Lower lobe of right lung (tissue), 2 donors: Measurements from ENCODE around the gene MZT2A. TPM values are rescaled to one million over a fixed set of nuclear protein-coding genes. Genes with fewer than 3 reads are reported as not detected.
"Not testable (repeated sequence)": the region's sequence is repeated elsewhere in the genome, so short reads cannot be mapped to it uniquely, and the experiment has no call there.

ENCODE experiments used
- ATAC-seq, 2 donors: fragments of 200-7000 bp; cut with Tn5 transposase; one replicate each; pipeline ENCODE4 v1.9.1; 2020 to 2022; ENCODE audit warnings: mild to moderate bottlenecking in 2 of 2, moderate library complexity in 2 of 2
- DNase-seq: peaks from one replicate; pipeline ENCODE4 v3.0.0-alpha.2; 2020
- H3K27ac ChIP-seq: fragments of 200-600 bp; one replicate; pipeline ENCODE4 v1.8.0; 2022
- H3K27me3 ChIP-seq: fragments of 200-600 bp; one replicate; pipeline ENCODE4 v1.8.0; 2022; ENCODE audit warnings: low read depth
- H3K36me3 ChIP-seq: fragments of 200-600 bp; one replicate; pipeline ENCODE4 v1.8.0; 2022; ENCODE audit warnings: mild to moderate bottlenecking
- H3K4me1 ChIP-seq: fragments of 200-600 bp; one replicate; pipeline ENCODE4 v1.8.0; 2022
- H3K4me3 ChIP-seq: fragments of 200-600 bp; one replicate; pipeline ENCODE4 v1.8.0; 2022; ENCODE audit warnings: mild to moderate bottlenecking
- H3K9me3 ChIP-seq: fragments of 200-600 bp; one replicate; pipeline ENCODE4 v1.8.0; 2022
- CTCF ChIP-seq: fragments of 200-600 bp; IDR thresholded peaks from one replicate; pipeline ENCODE4 v1.8.0; 2022; ENCODE audit warnings: antibody characterized with exemption, mild to moderate bottlenecking
- intact Hi-C: fragments of 100-400 bp; cut with DNase I; formaldehyde crosslinking; loops from one replicate; pipeline ENCODE4 v1.11.0; 2022
- long read RNA-seq: library from polyadenylated mRNA; unstranded; transcript quantifications from one replicate; pipeline ENCODE4 v2.0.0, GENCODE V29; 2021
- total RNA-seq: library from RNA; stranded (reverse); fragmentation: NEBNext Ultra II Directional; extraction: Animal tissue kit (Norgen Biotek cat#: 25700); gene quantifications from one replicate; pipeline ENCODE4 v1.2.1, GENCODE V29; 2021
- donor health status: DM: no; HTN: yes; CAD: no; lungs with severe emphysema.

Gene MZT2A
- total RNA-seq, result 49.9 TPM
- long read RNA-seq, transcript MZT2A-201 (3 exons, 624 nt), result major isoform, 17 of 27 reads
- long read RNA-seq, partial matches to known transcripts, result 6 of 27 reads
- long read RNA-seq, other reads (novel, unspliced or antisense), result 3 of 27 reads

- H3K36me3 ChIP-seq, DNase-seq, H3K9me3 ChIP-seq, intact Hi-C loops, H3K27me3 ChIP-seq: not testable (repeated sequence)
- peak within 1 kb of the TSS; percentile 78 for H3K4me3 ChIP-seq
- H3K27ac ChIP-seq, result peak within 1 kb of the TSS; percentile 89
- peak in 1 of 2 donors; percentile 6 for ATAC-seq
- peaks cover 23% of the 10 kb centered on the region for H3K4me1 ChIP-seq
Observed at GRCh38 chr2:131492015-131492417, at the start of gene MZT2A. Gene MZT2A, minus strand, starts transcription at chr2:131492397. Its CDS starts 21 bp downstream, at chr2:131492376.

- H3K36me3 ChIP-seq, intact Hi-C loops, H3K4me1 ChIP-seq, H3K9me3 ChIP-seq, ATAC-seq, H3K27ac ChIP-seq, DNase-seq, H3K27me3 ChIP-seq, H3K4me3 ChIP-seq: not testable (repeated sequence)
Observed at GRCh38 chr2:131538856-131539255, 46.7 kb upstream of the MZT2A start.

GRCh38 chr2:131536841-131537240, 44.6 kb upstream of the MZT2A start:
- H3K4me3 ChIP-seq, ATAC-seq, H3K36me3 ChIP-seq, H3K27me3 ChIP-seq, H3K27ac ChIP-seq, intact Hi-C loops, DNase-seq, H3K9me3 ChIP-seq, H3K4me1 ChIP-seq: not testable (repeated sequence)

- H3K27me3 ChIP-seq, H3K27ac ChIP-seq, ATAC-seq, H3K36me3 ChIP-seq, H3K4me3 ChIP-seq, H3K9me3 ChIP-seq, DNase-seq, intact Hi-C loops, H3K4me1 ChIP-seq: not testable (repeated sequence)
Observed at GRCh38 chr2:131535951-131536826, 44.0 kb upstream of the MZT2A start.

GRCh38 chr2:131535526-131535925, 43.3 kb upstream of the MZT2A start:
- Histone ChIP-seq H3K9me3 (no peaks in the 10 kb centered on the region), H3K4me1 (no peaks in the 10 kb centered on the region), H3K4me3 (no peak overlapping the region), H3K27me3 (no peaks in the 10 kb centered on the region), H3K36me3 (no peaks in the 10 kb centered on the region), H3K27ac (no peak overlapping the region)
- ATAC-seq, result no peak
- intact Hi-C loops, result no loop called here
- DNase-seq, result no peak
- TF ChIP-seq CTCF, result no peak

- H3K4me3 ChIP-seq, H3K36me3 ChIP-seq, H3K4me1 ChIP-seq, H3K27me3 ChIP-seq, ATAC-seq, DNase-seq, H3K9me3 ChIP-seq, intact Hi-C loops, H3K27ac ChIP-seq: not testable (repeated sequence)
Observed at GRCh38 chr2:131534965-131535364, 42.8 kb upstream of the MZT2A start.

- ATAC-seq, result peak in 1 of 2 donors; percentile 22
- H3K36me3 ChIP-seq, H3K27ac ChIP-seq, H3K27me3 ChIP-seq, DNase-seq, H3K4me3 ChIP-seq, H3K9me3 ChIP-seq, H3K4me1 ChIP-seq, intact Hi-C loops: not testable (repeated sequence)
Observed at GRCh38 chr2:131534317-131534672, 42.1 kb upstream of the MZT2A start.

- H3K36me3 ChIP-seq, ATAC-seq, H3K4me3 ChIP-seq, H3K27ac ChIP-seq, DNase-seq, H3K4me1 ChIP-seq, H3K9me3 ChIP-seq, intact Hi-C loops: not testable (repeated sequence)
- peaks cover 11% of the 10 kb centered on the region for H3K27me3 ChIP-seq
Observed at GRCh38 chr2:131533609-131534316, 41.6 kb upstream of the MZT2A start.

GRCh38 chr2:131532723-131533608, 40.8 kb upstream of the MZT2A start:
- intact Hi-C loops, H3K36me3 ChIP-seq, H3K4me1 ChIP-seq, ATAC-seq, H3K27ac ChIP-seq, DNase-seq, H3K9me3 ChIP-seq, H3K4me3 ChIP-seq: not testable (repeated sequence)
- H3K27me3 ChIP-seq, result peaks cover 12% of the 10 kb centered on the region

- DNase-seq, H3K27ac ChIP-seq: not testable (repeated sequence)
Observed at GRCh38 chr2:131531547-131532185, 39.5 kb upstream of the MZT2A start.

GRCh38 chr2:131530626-131531344, 38.6 kb upstream of the MZT2A start:
- H3K27ac ChIP-seq, intact Hi-C loops, H3K4me3 ChIP-seq, H3K9me3 ChIP-seq, H3K36me3 ChIP-seq, ATAC-seq, H3K4me1 ChIP-seq, DNase-seq: not testable (repeated sequence)
- peaks cover 12% of the 10 kb centered on the region for H3K27me3 ChIP-seq

More at GRCh38 chr2:131531547-131532185, 39.5 kb upstream of the MZT2A start:
- H3K4me3 ChIP-seq, intact Hi-C loops, H3K36me3 ChIP-seq, ATAC-seq, H3K9me3 ChIP-seq, H3K4me1 ChIP-seq: not testable (repeated sequence)
- peaks cover 12% of the 10 kb centered on the region for H3K27me3 ChIP-seq
